GM18870 (cell line): Measurements from ENCODE around the gene PRSS8.

ENCODE experiments used
- ATAC-seq: cut with Tn5 transposase; IDR thresholded peaks from one replicate; pipeline ENCODE4 v1.9.1; 2021; ENCODE audit warnings: moderate library complexity; ENCODE audit not compliant: unreplicated experiment

The PRSS8 gene

DNA sequence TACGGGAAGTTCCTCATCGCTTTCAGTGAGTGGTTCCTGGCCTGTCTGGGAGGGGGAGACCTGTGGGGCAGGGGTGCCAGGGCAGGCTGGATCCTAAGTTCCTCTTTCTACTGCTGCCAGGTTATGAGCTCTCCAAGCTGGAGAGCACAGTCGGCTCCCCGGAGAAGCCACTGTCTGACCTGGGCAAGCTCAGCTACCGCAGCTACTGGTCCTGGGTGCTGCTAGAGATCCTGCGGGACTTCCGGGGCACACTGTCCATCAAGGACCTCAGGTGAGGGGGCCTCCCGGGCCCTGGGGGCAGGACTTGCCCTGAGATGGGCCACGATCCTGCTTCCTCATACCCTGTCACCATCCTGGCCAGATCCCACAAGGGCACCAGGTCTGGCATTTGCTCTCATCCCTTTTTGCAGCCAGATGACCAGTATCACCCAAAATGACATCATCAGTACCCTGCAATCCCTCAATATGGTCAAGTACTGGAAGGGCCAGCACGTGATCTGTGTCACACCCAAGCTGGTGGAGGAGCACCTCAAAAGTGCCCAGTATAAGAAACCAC is 5.1 kb downstream of the PRSS8 start:
- no peak for ATAC-seq

- no peak for ATAC-seq
Observed at GRCh38 chr16:31129568-31130335, 5.8 kb downstream of the PRSS8 start.

DNA sequence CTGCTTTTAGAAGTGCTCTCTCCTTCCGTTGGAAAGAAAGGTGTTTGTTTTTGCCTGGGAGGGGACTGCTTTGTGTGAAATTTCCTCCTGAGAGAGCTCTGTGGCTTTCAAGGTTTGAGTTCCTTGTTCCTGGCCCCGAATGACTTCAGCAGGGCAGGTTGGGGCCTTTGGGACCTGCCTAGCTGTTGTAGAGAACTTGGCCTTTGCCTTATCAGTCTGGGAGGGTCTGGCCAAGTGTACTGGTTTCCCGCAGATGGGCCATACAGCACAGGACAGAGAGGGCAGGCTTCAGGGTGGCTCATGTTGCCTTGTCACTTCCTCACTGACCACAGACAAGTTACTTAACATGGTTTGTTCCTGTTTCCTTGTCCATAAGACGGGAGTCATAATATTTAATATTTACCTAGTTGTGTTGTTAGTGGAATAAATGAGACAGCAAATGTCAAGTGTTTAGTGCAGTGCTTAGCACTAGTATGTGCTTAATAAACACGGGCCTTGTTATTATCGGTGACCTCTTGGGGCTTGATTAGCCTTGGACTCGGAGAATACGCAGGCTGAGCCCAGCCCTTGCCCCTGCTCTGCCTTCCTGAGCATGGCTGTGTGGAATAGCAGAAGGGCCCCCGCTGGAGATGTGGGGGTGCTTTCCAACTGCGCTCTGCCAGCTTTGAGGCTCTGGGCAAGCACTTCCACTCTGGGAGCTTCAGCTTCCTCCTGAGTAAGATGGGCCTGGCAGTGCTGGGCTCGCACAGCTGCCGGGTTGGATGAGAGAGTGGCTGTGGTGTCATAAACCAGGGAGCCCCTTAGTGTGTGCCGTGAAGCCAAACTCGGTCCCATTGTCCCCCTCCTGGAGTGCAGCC is 6.6 kb downstream of the PRSS8 start:
- no peak for ATAC-seq

DNA sequence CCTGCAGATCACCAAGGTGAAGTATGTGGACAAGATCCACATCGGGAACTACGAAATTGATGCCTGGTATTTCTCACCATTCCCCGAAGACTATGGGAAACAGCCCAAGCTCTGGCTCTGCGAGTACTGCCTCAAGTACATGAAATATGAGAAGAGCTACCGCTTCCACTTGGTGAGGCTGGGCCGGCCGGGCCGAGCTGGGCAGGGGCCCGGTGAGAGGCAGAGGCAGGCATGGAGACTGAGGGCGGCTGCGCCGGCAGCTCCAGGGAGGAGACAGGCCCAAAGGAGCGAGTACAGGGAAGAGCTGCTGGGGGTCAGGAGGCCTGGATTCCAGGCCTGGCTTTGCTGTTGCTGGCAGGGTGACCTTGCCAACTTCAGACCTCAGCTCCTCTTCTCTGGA is 8.3 kb downstream of the PRSS8 start:
- no peak for ATAC-seq

DNA sequence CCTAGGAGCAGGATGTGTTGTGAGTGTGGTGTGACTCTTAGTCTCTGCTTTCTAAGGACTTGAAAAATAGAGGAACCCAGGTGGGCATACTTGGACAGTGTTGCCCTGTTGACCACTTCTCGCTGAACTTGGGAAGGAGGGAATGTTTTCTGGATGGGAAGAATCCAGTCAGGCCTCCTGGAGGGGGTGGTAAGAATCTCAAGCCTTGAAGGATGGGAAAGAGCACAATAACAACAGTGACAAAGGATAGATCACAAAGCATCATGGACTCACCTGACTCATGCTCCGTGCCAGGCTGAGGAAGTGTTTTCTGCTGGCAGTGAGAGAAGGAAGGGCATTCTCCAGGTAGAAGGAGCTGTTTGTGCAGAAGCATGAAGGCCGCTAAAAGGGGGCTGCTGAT is 9.7 kb downstream of the PRSS8 start:
- no peak for ATAC-seq

DNA sequence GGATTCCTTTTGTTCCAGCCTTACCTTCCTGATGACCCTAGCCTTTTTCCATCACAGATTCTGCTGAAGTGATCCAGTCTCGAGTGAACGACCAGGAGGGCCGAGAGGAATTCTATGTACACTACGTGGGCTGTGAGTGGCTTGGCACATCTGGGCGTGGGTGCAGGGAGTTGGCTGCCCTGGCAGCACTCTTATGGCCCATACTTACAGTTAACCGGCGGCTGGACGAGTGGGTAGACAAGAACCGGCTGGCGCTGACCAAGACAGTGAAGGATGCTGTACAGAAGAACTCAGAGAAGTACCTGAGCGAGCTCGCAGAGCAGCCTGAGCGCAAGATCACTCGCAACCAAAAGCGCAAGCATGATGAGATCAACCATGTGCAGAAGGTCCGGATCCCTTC is 15.4 kb downstream of the PRSS8 start:
- no peak for ATAC-seq

GRCh38 chr16:31118223-31119155 is 17.0 kb downstream of the PRSS8 start:
- no peak for ATAC-seq

GRCh38 chr16:31117384-31118222 is 17.9 kb downstream of the PRSS8 start, which contains the start of gene KAT8:
TSS of gene KAT8 (plus strand) at chr16:31117664. CDS start at chr16:31117682, 18 bp downstream.
- peak; percentile 84 for ATAC-seq

DNA sequence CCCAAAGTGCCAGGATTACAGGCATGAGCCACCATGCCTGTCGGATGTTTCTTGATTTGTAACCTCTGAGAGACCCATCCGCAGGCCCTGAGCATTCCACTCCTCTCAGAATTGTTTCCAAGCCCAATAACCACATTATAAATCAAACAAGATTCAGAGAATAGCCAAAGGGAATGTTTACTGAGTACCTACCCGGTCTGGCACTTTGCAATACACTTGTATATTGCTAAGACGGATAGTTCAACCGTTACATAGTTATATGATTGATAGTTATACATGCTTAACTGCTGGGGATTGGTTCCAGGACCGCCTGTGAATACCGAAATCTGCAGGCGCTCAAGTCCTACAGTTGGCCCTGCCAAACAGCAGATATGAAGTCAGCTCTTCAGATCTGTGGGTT is 21.1 kb downstream of the PRSS8 start:
- ATAC-seq: no peak

DNA sequence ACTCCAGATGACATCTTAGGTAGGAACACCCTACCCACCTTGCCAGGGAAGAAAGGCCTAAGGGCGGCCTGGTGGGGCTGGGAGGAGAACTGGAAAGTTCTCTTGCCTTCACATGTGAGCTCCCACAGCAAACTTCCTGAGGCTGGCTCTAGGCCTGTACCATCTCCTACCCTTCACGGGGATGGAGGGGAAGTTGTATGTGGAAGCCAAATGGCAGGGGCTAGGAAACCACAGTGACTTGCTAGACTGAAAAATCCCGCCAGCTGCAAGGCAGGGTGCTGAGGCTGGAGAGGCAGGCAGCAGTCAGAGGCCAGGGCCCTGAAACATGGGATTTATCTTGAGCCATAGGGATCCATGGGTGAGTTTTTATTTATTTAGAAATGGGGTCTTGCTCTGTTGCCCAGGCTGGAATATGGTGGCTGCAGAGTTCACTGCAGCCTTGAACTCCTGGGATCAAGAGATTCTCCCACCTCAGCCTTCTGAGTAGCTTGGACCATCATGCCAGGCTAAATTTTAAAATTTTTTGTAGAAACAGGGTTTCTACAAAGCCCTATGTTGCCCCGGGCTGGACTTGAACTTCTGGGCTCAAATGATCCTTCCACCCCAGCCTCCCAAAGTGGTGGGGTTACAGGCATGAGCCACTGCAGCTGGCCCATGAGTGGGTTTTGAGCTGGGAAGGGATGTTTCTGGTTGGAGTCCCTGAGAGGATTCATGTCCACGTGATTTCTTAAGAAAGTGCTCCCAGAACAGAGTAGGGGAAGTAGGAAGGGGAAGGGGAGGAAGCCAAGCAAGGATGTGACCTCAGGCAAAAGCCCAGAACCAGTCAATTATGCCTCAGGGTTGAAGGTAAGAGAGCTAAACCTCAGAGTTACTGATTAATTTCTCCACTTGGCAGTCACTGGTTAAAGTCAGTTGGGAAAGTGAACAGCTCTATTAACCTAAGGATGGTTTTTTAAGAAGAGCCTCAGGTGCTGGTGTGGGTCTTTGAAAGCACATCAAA is 22.1 kb downstream of the PRSS8 start:
- ATAC-seq: no peak

- ATAC-seq: no peak
Observed at GRCh38 chr16:31112711-31113110, 22.8 kb downstream of the PRSS8 start.

DNA sequence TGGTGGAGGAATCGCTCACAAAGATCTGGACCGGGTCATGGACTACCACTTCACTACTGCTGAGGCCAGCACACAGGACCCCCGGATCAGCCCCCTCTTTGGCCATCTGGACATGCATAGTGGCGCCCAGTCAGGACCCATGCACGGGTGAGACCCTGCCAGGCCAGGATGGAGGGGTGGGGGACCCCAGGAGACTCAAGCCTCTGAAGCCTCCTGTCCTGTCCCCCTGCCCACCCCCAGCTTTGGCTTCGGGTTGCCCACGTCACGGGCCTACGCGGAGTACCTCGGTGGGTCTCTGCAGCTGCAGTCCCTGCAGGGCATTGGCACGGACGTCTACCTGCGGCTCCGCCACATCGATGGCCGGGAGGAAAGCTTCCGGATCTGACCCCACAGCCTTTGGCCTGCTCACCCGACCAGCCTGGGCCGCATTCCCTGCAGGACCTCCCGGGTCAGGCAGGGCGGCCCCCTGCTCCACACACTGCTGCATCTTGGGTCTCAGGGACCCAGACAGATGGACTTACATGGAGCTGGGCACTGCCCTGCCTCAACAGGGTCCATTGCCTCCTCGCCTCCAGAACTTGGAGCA is 23.6 kb downstream of the PRSS8 start:
- ATAC-seq: no peak

GRCh38 chr16:31110106-31111034 is 25.2 kb downstream of the PRSS8 start:
- ATAC-seq: no peak

DNA sequence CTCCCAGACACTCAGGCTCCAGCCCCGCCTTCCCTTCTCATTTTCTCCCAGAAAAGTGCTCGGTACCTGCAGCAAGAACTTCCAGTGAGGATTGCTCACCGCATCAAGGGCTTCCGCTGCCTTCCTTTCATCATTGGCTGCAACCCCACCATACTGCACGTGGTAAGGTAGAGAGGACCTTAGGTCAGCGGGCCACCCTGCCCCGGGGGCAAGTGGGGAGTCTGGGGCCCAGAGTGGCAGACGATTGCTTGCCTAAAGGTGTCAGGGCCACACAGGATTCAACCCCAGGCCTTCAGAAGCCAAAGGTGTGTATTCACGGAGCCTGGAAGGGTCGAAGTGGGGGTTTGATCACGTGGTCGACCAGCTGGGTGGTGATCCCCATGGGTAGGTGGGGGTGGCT is 25.9 kb downstream of the PRSS8 start:
- no peak for ATAC-seq

DNA sequence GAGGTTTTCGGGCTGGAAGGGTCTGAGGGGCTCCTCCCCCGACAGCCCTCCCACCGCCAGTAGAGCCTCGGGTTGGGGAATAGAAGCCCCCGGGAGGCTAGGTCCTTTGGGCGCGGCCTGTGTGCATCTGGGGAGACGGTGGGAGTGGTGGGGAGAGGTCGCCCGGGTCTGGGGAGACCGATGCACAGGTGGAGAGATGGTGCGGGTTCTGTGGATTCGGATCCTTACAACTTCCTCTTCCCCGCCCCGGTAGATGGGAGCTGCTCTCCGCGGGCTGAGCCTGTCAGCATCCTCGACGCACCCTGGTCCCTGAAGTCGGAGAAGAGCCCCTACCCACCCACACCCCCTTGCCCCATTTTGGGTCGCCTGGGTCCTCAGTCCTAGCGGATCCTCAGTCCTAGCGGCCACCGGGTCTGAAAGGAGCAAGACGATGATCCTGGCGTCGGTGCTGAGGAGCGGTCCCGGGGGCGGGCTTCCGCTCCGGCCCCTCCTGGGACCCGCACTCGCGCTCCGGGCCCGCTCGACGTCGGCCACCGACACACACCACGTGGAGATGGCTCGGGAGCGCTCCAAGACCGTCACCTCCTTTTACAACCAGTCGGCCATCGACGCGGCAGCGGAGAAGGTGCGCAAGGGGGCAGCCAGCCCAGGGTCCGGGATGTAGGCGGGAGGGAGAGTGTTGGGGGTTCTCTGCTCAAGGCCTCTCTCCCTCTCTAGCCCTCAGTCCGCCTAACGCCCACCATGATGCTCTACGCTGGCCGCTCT is 26.6 kb downstream of the PRSS8 start:
- ATAC-seq: no peak

- ATAC-seq: peak; percentile 49
Observed at GRCh38 chr16:31108035-31108793, 27.3 kb downstream of the PRSS8 start, which contains the start of gene BCKDK. TSS of gene BCKDK (plus strand) at chr16:31108386. CDS start at chr16:31109224, 838 bp downstream.
